MCF 10A (cell line): ENCODE data around the gene PEAR1. TPM values are rescaled to one million over a fixed set of nuclear protein-coding genes. Genes with fewer than 3 reads are reported as not detected.

Source experiments
- BruUV-seq: library from RNA; stranded (reverse); fragments of 400-500 nt; replicated peaks from 2 replicates; lab custom pipeline; 2021; lab: Mats Ljungman, UMichigan
- CTCF ChIA-PET: fragments of 300-600 bp; sonication (Branson Sonifier 250); formaldehyde crosslinking; extraction: SDS; loops from one replicate; lab custom pipeline; 2021; ENCODE audit warnings: antibody characterized with exemption, inconsistent platforms; lab: Yijun Ruan, JAX
- POLR2A ChIA-PET: fragments of 300-600, 350-650 bp; sonication (Branson Sonifier 250); formaldehyde crosslinking; extraction: SDS; loops from one replicate; lab custom pipeline; 2020; ENCODE audit warnings: antibody characterized with exemption, inconsistent platforms; lab: Yijun Ruan, JAX
- DNase-seq: peaks from one replicate; pipeline ENCODE4 v3.0.0-alpha.2; 2018; ENCODE audit not compliant: unreplicated experiment
- H3K27ac Mint-ChIP-seq: one replicate; pipeline ENCODE4 v1.8.0; 2022; ENCODE audit warnings: mild to moderate bottlenecking, low read depth, mixed read lengths; ENCODE audit not compliant: unreplicated experiment
- H3K27me3 Mint-ChIP-seq: one replicate; pipeline ENCODE4 v1.8.0; 2022; ENCODE audit warnings: mixed read lengths; ENCODE audit not compliant: insufficient read depth, unreplicated experiment
- H3K36me3 Mint-ChIP-seq: one replicate; pipeline ENCODE4 v1.8.0; 2022; ENCODE audit warnings: mild to moderate bottlenecking, moderate library complexity, mixed read lengths; ENCODE audit not compliant: insufficient read depth, unreplicated experiment
- H3K4me1 Mint-ChIP-seq: one replicate; pipeline ENCODE4 v1.8.0; 2022; ENCODE audit warnings: mixed read lengths; ENCODE audit not compliant: insufficient read depth, unreplicated experiment
- H3K4me3 Mint-ChIP-seq: one replicate; pipeline ENCODE4 v1.8.0; 2022; ENCODE audit warnings: mild to moderate bottlenecking, moderate library complexity, mixed read lengths; ENCODE audit not compliant: unreplicated experiment
- H3K9me3 Mint-ChIP-seq: one replicate; pipeline ENCODE4 v1.8.0; 2022; ENCODE audit warnings: mixed read lengths; ENCODE audit not compliant: unreplicated experiment
- CTCF ChIP-seq: fragments of 200-600 bp; IDR thresholded peaks from one replicate; pipeline ENCODE4 v1.8.0; 2022; ENCODE audit warnings: antibody characterized with exemption, mild to moderate bottlenecking; ENCODE audit not compliant: unreplicated experiment
- intact Hi-C: fragments of 100-400 bp; cut with micrococcal nuclease; formaldehyde crosslinking; loops from 2 replicates; pipeline ENCODE4 v1.14.1; 2022
- total RNA-seq: library from RNA; stranded (reverse); gene quantifications from 2 replicates; pipeline ENCODE4 v1.2.3, GENCODE V29; 2022

The PEAR1 gene
- total RNA-seq, 1 experiment from 2014 or later = 6.5 TPM

- no peak overlapping the region for H3K4me3 Mint-ChIP-seq
- ChIA-PET CTCF (interaction anchor here (0.6 to 17.6 kb wide), 5 partner anchors 10 to 180 kb away, joined by 3 to 363 read pairs (median 34); partner anchors contain the start of gene LRRC71), POLR2A (interaction anchor here (1.0 kb wide), 1 partner anchor 11 kb away, joined by 4 read pairs; no protein-coding TSS in a partner anchor)
- no peaks in the 10 kb centered on the region for H3K27me3 Mint-ChIP-seq
- intact Hi-C loops = no loop called here
- H3K9me3 Mint-ChIP-seq = no peaks in the 10 kb centered on the region
- no peak for DNase-seq
- BruUV-seq = no TSS peak
- H3K4me1 Mint-ChIP-seq = peaks cover 38% of the 10 kb centered on the region
- TF ChIP-seq CTCF = no peak
- H3K27ac Mint-ChIP-seq = no peak overlapping the region
- no peaks in the 10 kb centered on the region for H3K36me3 Mint-ChIP-seq
These were observed 6.6 kb downstream of the PEAR1 start for GRCh38 chr1:156899956-156900718.

GRCh38 chr1:156900896-156901589 is 7.5 kb downstream of the PEAR1 start:
- H3K4me1 Mint-ChIP-seq = peaks cover 29% of the 10 kb centered on the region
- BruUV-seq = no TSS peak
- no peak overlapping the region for H3K27ac Mint-ChIP-seq
- H3K9me3 Mint-ChIP-seq = no peaks in the 10 kb centered on the region
- ChIA-PET CTCF (interaction anchor here (0.8 to 17.6 kb wide), 7 partner anchors 8 to 243 kb away, joined by 4 to 363 read pairs (median 5); partner anchors contain the start of gene LRRC71), POLR2A (interaction anchor here (0.5 to 1.0 kb wide), 2 partner anchors 11 to 279 kb away, joined by 3 to 4 read pairs; no protein-coding TSS in a partner anchor)
- no peaks in the 10 kb centered on the region for H3K36me3 Mint-ChIP-seq
- no peak overlapping the region for H3K4me3 Mint-ChIP-seq
- intact Hi-C loops = no loop called here
- no peak for DNase-seq
- no peak for TF ChIP-seq CTCF
- no peaks in the 10 kb centered on the region for H3K27me3 Mint-ChIP-seq

GRCh38 chr1:156901590-156901900 is 8.0 kb downstream of the PEAR1 start:
- no peak for DNase-seq
- Mint-ChIP-seq H3K4me1 (peaks cover 24% of the 10 kb centered on the region), H3K27ac (no peak overlapping the region), H3K9me3 (no peaks in the 10 kb centered on the region), H3K27me3 (no peaks in the 10 kb centered on the region), H3K36me3 (no peaks in the 10 kb centered on the region), H3K4me3 (no peak overlapping the region)
- POLR2A ChIA-PET = interaction anchor here (1.0 kb wide), 1 partner anchor 173 kb away, joined by 4 read pairs; the partner anchor contains the start of genes ISG20L2 and METTL25B
- no peak for TF ChIP-seq CTCF
- no TSS peak for BruUV-seq
- intact Hi-C loops = no loop called here
- CTCF ChIA-PET = interaction anchor here (0.6 to 17.6 kb wide), 9 partner anchors 8 to 244 kb away, joined by 4 to 363 read pairs (median 5); partner anchors contain the start of gene LRRC71
